ENCODE results near the gene MUS81. TPM values are rescaled to one million over a fixed set of nuclear protein-coding genes. Genes with fewer than 3 reads are reported as not detected.

Gene MUS81
- polyA plus RNA-seq, 2 of the 4 experiments (the other 2 are of a cell fraction), result 27.8 to 33.4 TPM

DNA sequence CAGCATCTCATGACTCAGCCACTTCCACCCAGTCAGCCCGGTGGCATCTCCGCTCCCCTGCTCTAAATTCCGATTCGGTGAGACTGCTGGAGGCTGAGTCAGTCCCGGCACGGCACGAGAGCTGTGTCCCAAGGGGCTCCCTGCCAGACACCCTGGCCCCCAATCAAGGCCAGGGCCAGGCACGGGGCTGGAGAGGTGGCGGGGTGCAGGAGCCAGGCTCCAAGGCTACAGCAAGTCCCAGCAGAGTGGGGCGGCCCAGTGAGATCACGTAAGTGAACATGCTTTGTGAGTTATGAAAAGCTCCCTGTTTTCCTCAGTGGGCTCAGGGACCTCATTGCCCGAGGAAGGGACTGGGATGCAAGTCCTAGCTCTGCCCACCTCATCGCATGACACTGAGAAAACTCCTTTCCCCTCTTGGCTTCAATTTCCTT lies 55.6 kb downstream of the MUS81 start (continued):
- TF ChIP-seq NR3C1 (IDR thresholded peaks at IDR 0.05) (no peak), HOXB13 (CRISPR knock-in tag; IDR thresholded peaks at IDR 0.05; ENCODE audit: low read depth) (peak; percentile 75; the same call in 1 of the 2 replicates)
- TF ChIP-seq, protein P1, sequence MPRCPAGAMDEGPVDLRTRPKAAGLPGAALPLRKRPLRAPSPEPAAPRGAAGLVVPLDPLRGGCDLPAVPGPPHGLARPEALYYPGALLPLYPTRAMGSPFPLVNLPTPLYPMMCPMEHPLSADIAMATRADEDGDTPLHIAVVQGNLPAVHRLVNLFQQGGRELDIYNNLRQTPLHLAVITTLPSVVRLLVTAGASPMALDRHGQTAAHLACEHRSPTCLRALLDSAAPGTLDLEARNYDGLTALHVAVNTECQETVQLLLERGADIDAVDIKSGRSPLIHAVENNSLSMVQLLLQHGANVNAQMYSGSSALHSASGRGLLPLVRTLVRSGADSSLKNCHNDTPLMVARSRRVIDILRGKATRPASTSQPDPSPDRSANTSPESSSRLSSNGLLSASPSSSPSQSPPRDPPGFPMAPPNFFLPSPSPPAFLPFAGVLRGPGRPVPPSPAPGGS (IDR thresholded peaks at IDR 0.05), result 0 out of 3 replicates have a peak, but pooled peaks have one; percentile 62

Other genes with a start within 250 kb of the MUS81 start
- gene MAP3K11, start 246.2 kb upstream of the MUS81 start, polyA plus RNA-seq (2011; rRNA removed), result 16.7 and 18.1 TPM in 2 replicates
- 30.9 to 34.9 TPM (median 34.5 TPM) in 3 replicates for gene MAP3K11, start 246.2 kb upstream of the MUS81 start, polyA plus RNA-seq (2017; fragmentation: RNase III; extraction: RNeasy Plus Mini Kit Qiagen cat#74134 plus additional on column Dnase treatment)
- gene PCNX3, start 244.7 kb upstream of the MUS81 start, polyA plus RNA-seq (2011; rRNA removed), result 14.2 and 17.2 TPM in 2 replicates
- 26.6 to 30.8 TPM (median 29.7 TPM) in 3 replicates for gene PCNX3, start 244.7 kb upstream of the MUS81 start, polyA plus RNA-seq (2017; fragmentation: RNase III; extraction: RNeasy Plus Mini Kit Qiagen cat#74134 plus additional on column Dnase treatment)
- 9.9 and 10.4 TPM in 2 replicates for gene SIPA1, start 222.3 kb upstream of the MUS81 start, polyA plus RNA-seq (2011; rRNA removed)
- 16.9 to 21.3 TPM (median 17.4 TPM) in 3 replicates for gene SIPA1, start 222.3 kb upstream of the MUS81 start, polyA plus RNA-seq (2017; fragmentation: RNase III; extraction: RNeasy Plus Mini Kit Qiagen cat#74134 plus additional on column Dnase treatment)
- gene RELA, start 197.5 kb upstream of the MUS81 start, polyA plus RNA-seq (2011; rRNA removed), result 28.9 and 31.8 TPM in 2 replicates
- 50.7 to 55.8 TPM (median 55.1 TPM) in 3 replicates for gene RELA, start 197.5 kb upstream of the MUS81 start, polyA plus RNA-seq (2017; fragmentation: RNase III; extraction: RNeasy Plus Mini Kit Qiagen cat#74134 plus additional on column Dnase treatment)
- gene KAT5, start 148.2 kb upstream of the MUS81 start, polyA plus RNA-seq (2011; rRNA removed), result 25.8 and 34.6 TPM in 2 replicates
- gene KAT5, start 148.2 kb upstream of the MUS81 start, polyA plus RNA-seq (2017; fragmentation: RNase III; extraction: RNeasy Plus Mini Kit Qiagen cat#74134 plus additional on column Dnase treatment), result 39.8 to 44.7 TPM (median 41.2 TPM) in 3 replicates
- gene RNASEH2C, start 139.6 kb upstream of the MUS81 start, polyA plus RNA-seq (2011; rRNA removed), result 15.1 and 15.8 TPM in 2 replicates
- gene RNASEH2C, start 139.6 kb upstream of the MUS81 start, polyA plus RNA-seq (2017; fragmentation: RNase III; extraction: RNeasy Plus Mini Kit Qiagen cat#74134 plus additional on column Dnase treatment), result 36.4 to 39.3 TPM (median 36.9 TPM) in 3 replicates
- gene AP5B1, start 79.5 kb upstream of the MUS81 start, polyA plus RNA-seq (2011; rRNA removed), result 5.2 and 5.8 TPM in 2 replicates
- 9.0 to 10.2 TPM (median 9.2 TPM) in 3 replicates for gene AP5B1, start 79.5 kb upstream of the MUS81 start, polyA plus RNA-seq (2017; fragmentation: RNase III; extraction: RNeasy Plus Mini Kit Qiagen cat#74134 plus additional on column Dnase treatment)
- not detected in 2 replicates for gene OVOL1, start 73.4 kb upstream of the MUS81 start, polyA plus RNA-seq (2011; rRNA removed)
- not detected in 3 replicates for gene OVOL1, start 73.4 kb upstream of the MUS81 start, polyA plus RNA-seq (2017; fragmentation: RNase III; extraction: RNeasy Plus Mini Kit Qiagen cat#74134 plus additional on column Dnase treatment)
- not detected in 2 replicates for gene SNX32, start 26.5 kb upstream of the MUS81 start, polyA plus RNA-seq (2011; rRNA removed)
- gene SNX32, start 26.5 kb upstream of the MUS81 start, polyA plus RNA-seq (2017; fragmentation: RNase III; extraction: RNeasy Plus Mini Kit Qiagen cat#74134 plus additional on column Dnase treatment), result 0.04 to 0.08 TPM (median 0.05 TPM) in 3 replicates
- gene CFL1, start 2.3 kb upstream of the MUS81 start, polyA plus RNA-seq (2011; rRNA removed), result 1,346 and 1,591 TPM in 2 replicates
- gene CFL1, start 2.3 kb upstream of the MUS81 start, polyA plus RNA-seq (2017; fragmentation: RNase III; extraction: RNeasy Plus Mini Kit Qiagen cat#74134 plus additional on column Dnase treatment), result 1,780 to 1,825 TPM (median 1,795 TPM) in 3 replicates
- gene EFEMP2, start 12.4 kb downstream of the MUS81 start, polyA plus RNA-seq (2011; rRNA removed), result 0.89 and 1.3 TPM in 2 replicates
- 0.98 to 1.5 TPM (median 1.4 TPM) in 3 replicates for gene EFEMP2, start 12.4 kb downstream of the MUS81 start, polyA plus RNA-seq (2017; fragmentation: RNase III; extraction: RNeasy Plus Mini Kit Qiagen cat#74134 plus additional on column Dnase treatment)
- not detected in 2 replicates for gene CTSW, start 19.4 kb downstream of the MUS81 start, polyA plus RNA-seq (2011; rRNA removed)
- gene CTSW, start 19.4 kb downstream of the MUS81 start, polyA plus RNA-seq (2017; fragmentation: RNase III; extraction: RNeasy Plus Mini Kit Qiagen cat#74134 plus additional on column Dnase treatment), result not detected in 3 replicates
- 72.2 and 83.0 TPM in 2 replicates for gene FIBP, start 28.0 kb downstream of the MUS81 start, polyA plus RNA-seq (2011; rRNA removed)
- gene FIBP, start 28.0 kb downstream of the MUS81 start, polyA plus RNA-seq (2017; fragmentation: RNase III; extraction: RNeasy Plus Mini Kit Qiagen cat#74134 plus additional on column Dnase treatment), result 60.4 to 66.2 TPM (median 65.3 TPM) in 3 replicates
- 5.4 and 7.3 TPM in 2 replicates for gene CCDC85B, start 30.2 kb downstream of the MUS81 start, polyA plus RNA-seq (2011; rRNA removed)
- 24.3 to 35.2 TPM (median 27.5 TPM) in 3 replicates for gene CCDC85B, start 30.2 kb downstream of the MUS81 start, polyA plus RNA-seq (2017; fragmentation: RNase III; extraction: RNeasy Plus Mini Kit Qiagen cat#74134 plus additional on column Dnase treatment)
- gene FOSL1, start 40.0 kb downstream of the MUS81 start, polyA plus RNA-seq (2011; rRNA removed), result 6.7 and 9.6 TPM in 2 replicates
- 24.1 to 55.8 TPM (median 24.1 TPM) in 3 replicates for gene FOSL1, start 40.0 kb downstream of the MUS81 start, polyA plus RNA-seq (2017; fragmentation: RNase III; extraction: RNeasy Plus Mini Kit Qiagen cat#74134 plus additional on column Dnase treatment)
- 10.6 and 17.2 TPM in 2 replicates for gene C11orf68, start 58.6 kb downstream of the MUS81 start, polyA plus RNA-seq (2011; rRNA removed)
- 16.5 to 23.1 TPM (median 17.0 TPM) in 3 replicates for gene C11orf68, start 58.6 kb downstream of the MUS81 start, polyA plus RNA-seq (2017; fragmentation: RNase III; extraction: RNeasy Plus Mini Kit Qiagen cat#74134 plus additional on column Dnase treatment)
- 27.8 and 73.7 TPM in 2 replicates for gene DRAP1, start 59.0 kb downstream of the MUS81 start, polyA plus RNA-seq (2011; rRNA removed)
- gene DRAP1, start 59.0 kb downstream of the MUS81 start, polyA plus RNA-seq (2017; fragmentation: RNase III; extraction: RNeasy Plus Mini Kit Qiagen cat#74134 plus additional on column Dnase treatment), result 143 to 187 TPM (median 143 TPM) in 3 replicates
- not detected in 2 replicates for gene TSGA10IP, start 85.0 kb downstream of the MUS81 start, polyA plus RNA-seq (2011; rRNA removed)
- gene TSGA10IP, start 85.0 kb downstream of the MUS81 start, polyA plus RNA-seq (2017; fragmentation: RNase III; extraction: RNeasy Plus Mini Kit Qiagen cat#74134 plus additional on column Dnase treatment), result not detected in 3 replicates
- 15.1 and 22.0 TPM in 2 replicates for gene SART1, start 101.3 kb downstream of the MUS81 start, polyA plus RNA-seq (2011; rRNA removed)
- gene SART1, start 101.3 kb downstream of the MUS81 start, polyA plus RNA-seq (2017; fragmentation: RNase III; extraction: RNeasy Plus Mini Kit Qiagen cat#74134 plus additional on column Dnase treatment), result 52.8 to 62.8 TPM (median 53.8 TPM) in 3 replicates
- 38.6 and 42.0 TPM in 2 replicates for gene EIF1AD, start 141.7 kb downstream of the MUS81 start, polyA plus RNA-seq (2011; rRNA removed)
- gene EIF1AD, start 141.7 kb downstream of the MUS81 start, polyA plus RNA-seq (2017; fragmentation: RNase III; extraction: RNeasy Plus Mini Kit Qiagen cat#74134 plus additional on column Dnase treatment), result 39.8 to 44.6 TPM (median 41.0 TPM) in 3 replicates
- 385 and 399 TPM in 2 replicates for gene BANF1, start 142.1 kb downstream of the MUS81 start, polyA plus RNA-seq (2011; rRNA removed)
- gene BANF1, start 142.1 kb downstream of the MUS81 start, polyA plus RNA-seq (2017; fragmentation: RNase III; extraction: RNeasy Plus Mini Kit Qiagen cat#74134 plus additional on column Dnase treatment), result 304 to 315 TPM (median 309 TPM) in 3 replicates
- gene CST6, start 151.6 kb downstream of the MUS81 start, polyA plus RNA-seq (2011; rRNA removed), result not detected in 2 replicates
- not detected in 3 replicates for gene CST6, start 151.6 kb downstream of the MUS81 start, polyA plus RNA-seq (2017; fragmentation: RNase III; extraction: RNeasy Plus Mini Kit Qiagen cat#74134 plus additional on column Dnase treatment)
- 0.54 and 0.97 TPM in 2 replicates for gene CATSPER1, start 166.0 kb downstream of the MUS81 start, polyA plus RNA-seq (2011; rRNA removed)
- gene CATSPER1, start 166.0 kb downstream of the MUS81 start, polyA plus RNA-seq (2017; fragmentation: RNase III; extraction: RNeasy Plus Mini Kit Qiagen cat#74134 plus additional on column Dnase treatment), result 0.46 to 0.75 TPM (median 0.70 TPM) in 3 replicates
- not detected in 2 replicates for gene GAL3ST3, start 188.7 kb downstream of the MUS81 start, polyA plus RNA-seq (2011; rRNA removed)
- not detected in 3 replicates for gene GAL3ST3, start 188.7 kb downstream of the MUS81 start, polyA plus RNA-seq (2017; fragmentation: RNase III; extraction: RNeasy Plus Mini Kit Qiagen cat#74134 plus additional on column Dnase treatment)
- 107 and 108 TPM in 2 replicates for gene SF3B2, start 191.9 kb downstream of the MUS81 start, polyA plus RNA-seq (2011; rRNA removed)
- gene SF3B2, start 191.9 kb downstream of the MUS81 start, polyA plus RNA-seq (2017; fragmentation: RNase III; extraction: RNeasy Plus Mini Kit Qiagen cat#74134 plus additional on column Dnase treatment), result 169 to 184 TPM (median 182 TPM) in 3 replicates
- 48.2 and 71.7 TPM in 2 replicates for gene PACS1, start 209.8 kb downstream of the MUS81 start, polyA plus RNA-seq (2011; rRNA removed)
- 49.4 to 64.0 TPM (median 59.1 TPM) in 3 replicates for gene PACS1, start 209.8 kb downstream of the MUS81 start, polyA plus RNA-seq (2017; fragmentation: RNase III; extraction: RNeasy Plus Mini Kit Qiagen cat#74134 plus additional on column Dnase treatment)